HEK293 (cell line): ENCODE data around the gene KLHL17.
A peak's percentile ranks its signal among the peaks of the same experiment; 100 is the strongest.

ENCODE experiments used
- FEZF1 ChIP-seq: fragments of 450-650 bp; formaldehyde crosslinking; IDR thresholded peaks from 2 replicates; pipeline ENCODE4 v1.5.1; 2016; ENCODE audit warnings: missing biosample characterization, missing genetic modification characterization
- GLIS2 ChIP-seq: fragments of 450-650 bp; formaldehyde crosslinking; IDR thresholded peaks from 2 replicates; pipeline ENCODE4 v1.5.1; 2016; ENCODE audit warnings: missing biosample characterization, missing genetic modification characterization
- KLF1 ChIP-seq: fragments of 450-650 bp; formaldehyde crosslinking; IDR thresholded peaks from 2 replicates; pipeline ENCODE4 v1.5.1; 2016; ENCODE audit warnings: missing biosample characterization, missing genetic modification characterization
- KLF16 ChIP-seq: fragments of 450-650 bp; formaldehyde crosslinking; IDR thresholded peaks from 2 replicates; pipeline ENCODE4 v1.5.1; 2017; ENCODE audit warnings: missing biosample characterization, missing genetic modification characterization
- KLF7 ChIP-seq: fragments of 450-650 bp; formaldehyde crosslinking; IDR thresholded peaks from 2 replicates; pipeline ENCODE4 v1.5.1; 2016; ENCODE audit warnings: missing biosample characterization, missing genetic modification characterization, borderline replicate concordance
- SCRT2 ChIP-seq: fragments of 450-650 bp; formaldehyde crosslinking; IDR thresholded peaks from 2 replicates; pipeline ENCODE4 v1.5.1; 2016; ENCODE audit warnings: missing biosample characterization, missing genetic modification characterization
- ZBTB20 ChIP-seq: fragments of 450-650 bp; formaldehyde crosslinking; IDR thresholded peaks from 2 replicates; pipeline ENCODE4 v1.5.1; 2016; ENCODE audit warnings: missing biosample characterization, missing genetic modification characterization
- ZBTB48 ChIP-seq: fragments of 450-650 bp; formaldehyde crosslinking; IDR thresholded peaks from 2 replicates; pipeline ENCODE4 v1.5.1; 2016; ENCODE audit warnings: missing biosample characterization, missing genetic modification characterization
- ZEB2 ChIP-seq: fragments of 450-650 bp; formaldehyde crosslinking; IDR thresholded peaks from 2 replicates; pipeline ENCODE4 v1.5.1; 2016; ENCODE audit warnings: missing biosample characterization, missing genetic modification characterization
- ZFP41 ChIP-seq: fragments of 450-650 bp; formaldehyde crosslinking; IDR thresholded peaks from 2 replicates; pipeline ENCODE4 v1.5.1; 2016; ENCODE audit warnings: missing biosample characterization, missing genetic modification characterization, borderline replicate concordance
- ZNF132 ChIP-seq: fragments of 450-650 bp; formaldehyde crosslinking; IDR thresholded peaks from 2 replicates; pipeline ENCODE4 v1.5.1; 2017; ENCODE audit warnings: missing biosample characterization, missing genetic modification characterization, borderline replicate concordance
- ZNF248 ChIP-seq: fragments of 450-650 bp; formaldehyde crosslinking; IDR thresholded peaks from 2 replicates; pipeline ENCODE4 v1.5.1; 2017; ENCODE audit warnings: missing biosample characterization, missing genetic modification characterization
- ZNF266 ChIP-seq: fragments of 450-650 bp; formaldehyde crosslinking; IDR thresholded peaks from 2 replicates; pipeline ENCODE4 v1.5.1; 2016; ENCODE audit warnings: missing biosample characterization, missing genetic modification characterization, low read depth
- ZNF514 ChIP-seq: fragments of 450-650 bp; formaldehyde crosslinking; IDR thresholded peaks from 2 replicates; pipeline ENCODE4 v1.5.1; 2016; ENCODE audit warnings: missing biosample characterization, missing genetic modification characterization
- ZNF529 ChIP-seq: fragments of 450-650 bp; formaldehyde crosslinking; IDR thresholded peaks from 2 replicates; pipeline ENCODE4 v1.5.1; 2017; ENCODE audit warnings: missing genetic modification characterization, missing biosample characterization; ENCODE audit not compliant: insufficient replicate concordance
- ZNF548 ChIP-seq: fragments of 450-650 bp; formaldehyde crosslinking; IDR thresholded peaks from 2 replicates; pipeline ENCODE4 v1.5.1; 2016; ENCODE audit warnings: missing biosample characterization, missing genetic modification characterization
- ZNF558 ChIP-seq: fragments of 450-650 bp; formaldehyde crosslinking; IDR thresholded peaks from 2 replicates; pipeline ENCODE4 v1.5.1; 2016; ENCODE audit warnings: missing biosample characterization, missing genetic modification characterization
- ZNF561 ChIP-seq: fragments of 450-650 bp; IDR thresholded peaks from 2 replicates; pipeline ENCODE4 v1.5.1; 2018; ENCODE audit warnings: missing biosample characterization, missing genetic modification characterization, borderline replicate concordance
- ZNF571 ChIP-seq: fragments of 450-650 bp; formaldehyde crosslinking; IDR thresholded peaks from 2 replicates; pipeline ENCODE4 v1.5.0; 2017; ENCODE audit warnings: missing biosample characterization, missing genetic modification characterization
- ZNF600 ChIP-seq: fragments of 450-650 bp; formaldehyde crosslinking; IDR thresholded peaks from 2 replicates; pipeline ENCODE4 v1.5.1; 2016; ENCODE audit warnings: missing biosample characterization, missing genetic modification characterization
- ZNF654 ChIP-seq: fragments of 450-650 bp; formaldehyde crosslinking; IDR thresholded peaks from 2 replicates; pipeline ENCODE4 v1.5.1; 2016; ENCODE audit warnings: low read depth, missing biosample characterization, missing genetic modification characterization
- ZNF660 ChIP-seq: fragments of 450-650 bp; IDR thresholded peaks from 2 replicates; pipeline ENCODE4 v1.5.1; 2018; ENCODE audit warnings: missing biosample characterization, mild to moderate bottlenecking, missing genetic modification characterization
- ZNF664 ChIP-seq: fragments of 450-650 bp; formaldehyde crosslinking; IDR thresholded peaks from 2 replicates; pipeline ENCODE4 v1.5.1; 2016; ENCODE audit warnings: missing biosample characterization, missing genetic modification characterization
- ZNF670 ChIP-seq: fragments of 450-650 bp; formaldehyde crosslinking; IDR thresholded peaks from 2 replicates; pipeline ENCODE4 v1.5.1; 2016; ENCODE audit warnings: missing biosample characterization, missing genetic modification characterization, low read depth
- ZSCAN16 ChIP-seq: fragments of 450-650 bp; formaldehyde crosslinking; IDR thresholded peaks from 2 replicates; pipeline ENCODE4 v1.5.1; 2016; ENCODE audit warnings: missing biosample characterization, missing genetic modification characterization
- ZSCAN23 ChIP-seq: fragments of 450-650 bp; formaldehyde crosslinking; IDR thresholded peaks from 2 replicates; pipeline ENCODE4 v1.5.1; 2016; ENCODE audit warnings: missing biosample characterization, missing genetic modification characterization
- ZXDB ChIP-seq: fragments of 450-650 bp; formaldehyde crosslinking; IDR thresholded peaks from 2 replicates; pipeline ENCODE4 v1.5.1; 2016; ENCODE audit warnings: missing biosample characterization, missing genetic modification characterization
- TF ChIP-seq, protein P1 (sequence below): fragments of 450-650 bp; IDR thresholded peaks from 2 replicates; pipeline ENCODE4 v1.5.1; 2018; ENCODE audit warnings: missing biosample characterization, missing genetic modification characterization
- TF ChIP-seq, protein P2 (sequence below): fragments of 450-650 bp; formaldehyde crosslinking; IDR thresholded peaks from 2 replicates; pipeline ENCODE4 v1.5.1; 2017; ENCODE audit warnings: missing biosample characterization, missing genetic modification characterization
- TF ChIP-seq, protein P3 (sequence below): fragments of 450-650 bp; formaldehyde crosslinking; IDR thresholded peaks from 2 replicates; pipeline ENCODE4 v1.5.1; 2016; ENCODE audit warnings: missing biosample characterization, missing genetic modification characterization
- TF ChIP-seq, protein P4 (sequence below): fragments of 450-650 bp; formaldehyde crosslinking; IDR thresholded peaks from 2 replicates; pipeline ENCODE4 v1.5.1; 2016; ENCODE audit warnings: missing biosample characterization, missing genetic modification characterization, low read depth
- TF ChIP-seq, protein P5 (sequence below): fragments of 450-650 bp; formaldehyde crosslinking; IDR thresholded peaks from 2 replicates; pipeline ENCODE4 v1.5.1; 2016; ENCODE audit warnings: missing biosample characterization, missing genetic modification characterization

KLHL17 gene

DNA sequence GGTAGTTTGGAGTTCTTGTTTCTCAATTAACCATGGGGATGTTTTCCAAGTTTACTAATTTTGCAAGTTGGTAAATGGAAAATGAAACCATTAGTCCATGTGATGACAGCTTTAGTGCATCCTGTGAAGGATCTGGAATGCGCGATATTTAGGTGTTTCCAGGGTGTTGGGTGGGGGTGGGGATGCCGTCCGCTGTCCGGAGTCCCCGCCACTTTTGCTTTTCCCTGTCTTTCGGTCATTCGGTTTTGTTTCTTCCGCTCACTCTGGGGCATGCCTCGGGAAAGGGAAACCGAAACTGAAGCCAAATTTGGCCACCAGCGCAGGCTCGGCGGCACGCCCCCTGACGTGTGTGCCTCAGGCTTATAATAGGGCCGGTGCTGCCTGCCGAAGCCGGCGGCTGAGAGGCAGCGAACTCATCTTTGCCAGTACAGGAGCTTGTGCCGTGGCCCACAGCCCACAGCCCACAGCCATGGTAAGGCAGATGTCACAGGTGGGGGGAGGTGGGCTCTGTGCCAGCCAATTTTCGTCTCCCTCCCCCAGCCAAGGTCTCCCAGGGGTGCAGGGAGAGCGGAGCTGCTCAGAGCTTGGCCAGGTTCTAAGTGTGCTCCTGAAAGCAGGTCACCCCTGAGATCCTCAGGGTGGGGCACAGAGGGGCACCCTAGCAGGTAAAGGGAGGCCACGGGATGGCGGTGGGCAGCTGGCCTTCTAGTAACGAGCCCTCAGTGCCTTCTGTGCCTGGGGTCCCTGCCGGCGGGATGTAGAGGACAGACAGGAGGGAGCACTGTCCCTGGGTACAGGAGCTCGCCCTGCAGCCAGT, 52.9 kb downstream of the KLHL17 start, which contains the start of gene ISG15 (continued):
- TF ChIP-seq ZNF561 (tag by site-specific recombination), result peak; percentile 51; the same call in 1 of the 2 replicates
- peak; percentile 36; the same call in 1 of the 2 replicates for TF ChIP-seq KLF1
- TF ChIP-seq GLIS2 (tag by site-specific recombination), result peak; percentile 35
- TF ChIP-seq ZNF654 (tag by site-specific recombination), result no peak
- TF ChIP-seq, protein P1, sequence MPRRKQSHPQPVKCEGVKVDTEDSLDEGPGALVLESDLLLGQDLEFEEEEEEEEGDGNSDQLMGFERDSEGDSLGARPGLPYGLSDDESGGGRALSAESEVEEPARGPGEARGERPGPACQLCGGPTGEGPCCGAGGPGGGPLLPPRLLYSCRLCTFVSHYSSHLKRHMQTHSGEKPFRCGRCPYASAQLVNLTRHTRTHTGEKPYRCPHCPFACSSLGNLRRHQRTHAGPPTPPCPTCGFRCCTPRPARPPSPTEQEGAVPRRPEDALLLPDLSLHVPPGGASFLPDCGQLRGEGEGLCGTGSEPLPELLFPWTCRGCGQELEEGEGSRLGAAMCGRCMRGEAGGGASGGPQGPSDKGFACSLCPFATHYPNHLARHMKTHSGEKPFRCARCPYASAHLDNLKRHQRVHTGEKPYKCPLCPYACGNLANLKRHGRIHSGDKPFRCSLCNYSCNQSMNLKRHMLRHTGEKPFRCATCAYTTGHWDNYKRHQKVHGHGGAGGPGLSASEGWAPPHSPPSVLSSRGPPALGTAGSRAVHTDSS, result no peak
- TF ChIP-seq FEZF1 (tag by site-specific recombination), result no peak
- no peak for TF ChIP-seq ZNF529 (tag by site-specific recombination)
- TF ChIP-seq ZNF548 (tag by site-specific recombination), result no peak
- TF ChIP-seq, protein P2, sequence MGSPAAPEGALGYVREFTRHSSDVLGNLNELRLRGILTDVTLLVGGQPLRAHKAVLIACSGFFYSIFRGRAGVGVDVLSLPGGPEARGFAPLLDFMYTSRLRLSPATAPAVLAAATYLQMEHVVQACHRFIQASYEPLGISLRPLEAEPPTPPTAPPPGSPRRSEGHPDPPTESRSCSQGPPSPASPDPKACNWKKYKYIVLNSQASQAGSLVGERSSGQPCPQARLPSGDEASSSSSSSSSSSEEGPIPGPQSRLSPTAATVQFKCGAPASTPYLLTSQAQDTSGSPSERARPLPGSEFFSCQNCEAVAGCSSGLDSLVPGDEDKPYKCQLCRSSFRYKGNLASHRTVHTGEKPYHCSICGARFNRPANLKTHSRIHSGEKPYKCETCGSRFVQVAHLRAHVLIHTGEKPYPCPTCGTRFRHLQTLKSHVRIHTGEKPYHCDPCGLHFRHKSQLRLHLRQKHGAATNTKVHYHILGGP (tag by site-specific recombination), result no peak
- no peak for TF ChIP-seq ZNF248 (tag by site-specific recombination)
- TF ChIP-seq, protein P3, sequence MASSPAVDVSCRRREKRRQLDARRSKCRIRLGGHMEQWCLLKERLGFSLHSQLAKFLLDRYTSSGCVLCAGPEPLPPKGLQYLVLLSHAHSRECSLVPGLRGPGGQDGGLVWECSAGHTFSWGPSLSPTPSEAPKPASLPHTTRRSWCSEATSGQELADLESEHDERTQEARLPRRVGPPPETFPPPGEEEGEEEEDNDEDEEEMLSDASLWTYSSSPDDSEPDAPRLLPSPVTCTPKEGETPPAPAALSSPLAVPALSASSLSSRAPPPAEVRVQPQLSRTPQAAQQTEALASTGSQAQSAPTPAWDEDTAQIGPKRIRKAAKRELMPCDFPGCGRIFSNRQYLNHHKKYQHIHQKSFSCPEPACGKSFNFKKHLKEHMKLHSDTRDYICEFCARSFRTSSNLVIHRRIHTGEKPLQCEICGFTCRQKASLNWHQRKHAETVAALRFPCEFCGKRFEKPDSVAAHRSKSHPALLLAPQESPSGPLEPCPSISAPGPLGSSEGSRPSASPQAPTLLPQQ (tag by site-specific recombination), result no peak
- TF ChIP-seq, protein P4, sequence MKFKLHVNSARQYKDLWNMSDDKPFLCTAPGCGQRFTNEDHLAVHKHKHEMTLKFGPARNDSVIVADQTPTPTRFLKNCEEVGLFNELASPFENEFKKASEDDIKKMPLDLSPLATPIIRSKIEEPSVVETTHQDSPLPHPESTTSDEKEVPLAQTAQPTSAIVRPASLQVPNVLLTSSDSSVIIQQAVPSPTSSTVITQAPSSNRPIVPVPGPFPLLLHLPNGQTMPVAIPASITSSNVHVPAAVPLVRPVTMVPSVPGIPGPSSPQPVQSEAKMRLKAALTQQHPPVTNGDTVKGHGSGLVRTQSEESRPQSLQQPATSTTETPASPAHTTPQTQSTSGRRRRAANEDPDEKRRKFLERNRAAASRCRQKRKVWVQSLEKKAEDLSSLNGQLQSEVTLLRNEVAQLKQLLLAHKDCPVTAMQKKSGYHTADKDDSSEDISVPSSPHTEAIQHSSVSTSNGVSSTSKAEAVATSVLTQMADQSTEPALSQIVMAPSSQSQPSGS, result no peak
- TF ChIP-seq KLF16 (tag by site-specific recombination), result no peak
- TF ChIP-seq ZNF132 (tag by site-specific recombination), result no peak
- no peak for TF ChIP-seq ZNF571 (tag by site-specific recombination)
- TF ChIP-seq KLF7 (tag by site-specific recombination), result peak; percentile 12; the same call in 1 of the 2 replicates
- TF ChIP-seq ZNF664 (tag by site-specific recombination), result peak; percentile 84; the same call in 1 of the 2 replicates
- TF ChIP-seq ZNF558 (tag by site-specific recombination), result no peak
- no peak for TF ChIP-seq ZNF266
- TF ChIP-seq ZNF660 (tag by site-specific recombination), result 0 out of 2 replicates have a peak, but pooled peaks have one; percentile 40
- TF ChIP-seq ZXDB (tag by site-specific recombination), result peak; percentile 35; the same call in 1 of the 2 replicates
- TF ChIP-seq SCRT2 (tag by site-specific recombination), result peak; percentile 93
- no peak for TF ChIP-seq ZFP41
- TF ChIP-seq, protein P5, sequence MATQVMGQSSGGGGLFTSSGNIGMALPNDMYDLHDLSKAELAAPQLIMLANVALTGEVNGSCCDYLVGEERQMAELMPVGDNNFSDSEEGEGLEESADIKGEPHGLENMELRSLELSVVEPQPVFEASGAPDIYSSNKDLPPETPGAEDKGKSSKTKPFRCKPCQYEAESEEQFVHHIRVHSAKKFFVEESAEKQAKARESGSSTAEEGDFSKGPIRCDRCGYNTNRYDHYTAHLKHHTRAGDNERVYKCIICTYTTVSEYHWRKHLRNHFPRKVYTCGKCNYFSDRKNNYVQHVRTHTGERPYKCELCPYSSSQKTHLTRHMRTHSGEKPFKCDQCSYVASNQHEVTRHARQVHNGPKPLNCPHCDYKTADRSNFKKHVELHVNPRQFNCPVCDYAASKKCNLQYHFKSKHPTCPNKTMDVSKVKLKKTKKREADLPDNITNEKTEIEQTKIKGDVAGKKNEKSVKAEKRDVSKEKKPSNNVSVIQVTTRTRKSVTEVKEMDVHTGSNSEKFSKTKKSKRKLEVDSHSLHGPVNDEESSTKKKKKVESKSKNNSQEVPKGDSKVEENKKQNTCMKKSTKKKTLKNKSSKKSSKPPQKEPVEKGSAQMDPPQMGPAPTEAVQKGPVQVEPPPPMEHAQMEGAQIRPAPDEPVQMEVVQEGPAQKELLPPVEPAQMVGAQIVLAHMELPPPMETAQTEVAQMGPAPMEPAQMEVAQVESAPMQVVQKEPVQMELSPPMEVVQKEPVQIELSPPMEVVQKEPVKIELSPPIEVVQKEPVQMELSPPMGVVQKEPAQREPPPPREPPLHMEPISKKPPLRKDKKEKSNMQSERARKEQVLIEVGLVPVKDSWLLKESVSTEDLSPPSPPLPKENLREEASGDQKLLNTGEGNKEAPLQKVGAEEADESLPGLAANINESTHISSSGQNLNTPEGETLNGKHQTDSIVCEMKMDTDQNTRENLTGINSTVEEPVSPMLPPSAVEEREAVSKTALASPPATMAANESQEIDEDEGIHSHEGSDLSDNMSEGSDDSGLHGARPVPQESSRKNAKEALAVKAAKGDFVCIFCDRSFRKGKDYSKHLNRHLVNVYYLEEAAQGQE (tag by site-specific recombination), result no peak; the same call in 1 of the 2 replicates
- TF ChIP-seq ZNF514 (tag by site-specific recombination), result no peak
- TF ChIP-seq ZEB2 (tag by site-specific recombination), result peak; percentile 80
- TF ChIP-seq ZBTB48 (tag by site-specific recombination), result no peak
- peak; percentile 95 for TF ChIP-seq ZNF600
- no peak for TF ChIP-seq ZSCAN16 (tag by site-specific recombination)
- TF ChIP-seq ZBTB20 (tag by site-specific recombination), result no peak
- TF ChIP-seq ZSCAN23 (tag by site-specific recombination), result no peak
- no peak for TF ChIP-seq ZNF670 (tag by site-specific recombination)
